ENCODE results near the gene MSI2.

Gene MSI2

DNA sequence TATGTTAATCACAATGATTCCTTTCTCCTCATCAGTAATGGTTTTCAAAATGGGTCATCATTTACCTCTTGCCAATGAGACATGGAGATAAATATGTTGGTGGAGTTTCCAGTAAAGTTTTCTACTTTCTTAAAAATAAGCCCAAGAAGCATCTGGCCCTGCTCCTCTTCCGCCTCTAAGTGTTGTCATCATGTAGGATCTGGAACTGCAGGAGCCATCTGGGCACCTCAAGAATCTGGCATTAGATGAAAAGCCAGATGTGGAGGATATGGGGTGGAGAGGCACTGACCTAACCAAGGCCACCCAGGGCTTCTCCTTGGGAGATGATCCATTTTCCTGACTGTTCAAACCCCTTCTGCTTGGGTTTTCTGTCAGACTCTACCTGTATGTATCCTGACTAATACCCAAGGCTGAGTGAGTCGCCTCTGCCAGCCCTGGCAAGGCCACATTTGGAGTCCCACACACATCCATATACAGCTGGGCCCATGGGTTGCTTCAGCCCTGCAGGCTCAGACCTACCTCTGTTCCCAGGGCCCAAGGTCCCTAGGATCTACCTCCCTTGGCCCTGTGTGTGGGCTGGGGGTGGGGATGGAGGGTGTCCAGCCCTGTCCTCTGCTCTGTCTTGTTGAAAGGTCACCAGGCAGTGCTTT, 464.2 kb downstream of the MSI2 start:
- no peak overlapping the region for H3K18ac ChIP-seq (ENCODE audit: low read length)
- H3K4me2 ChIP-seq (ENCODE audit: low read length): no peak overlapping the region
- no peak overlapping the region for H4K8ac ChIP-seq (ENCODE audit: low read depth, low read length)
- peaks cover 2% of the 10 kb centered on the region for H3K79me2 ChIP-seq (ENCODE audit: control insufficient read depth, insufficient read depth, low read length, poor library complexity)
- no peak overlapping the region for H3K27ac ChIP-seq (ENCODE audit: low read depth, low read length)
- H3K79me1 ChIP-seq (ENCODE audit: low read length): peaks cover 5% of the 10 kb centered on the region
- no peaks in the 10 kb centered on the region for H3K9me3 ChIP-seq (ENCODE audit: insufficient read depth, low read depth, low read length)
- H3K14ac ChIP-seq (ENCODE audit: low read length): no peak overlapping the region
- H2BK12ac ChIP-seq (ENCODE audit: low read length): no peak overlapping the region
- H3K23ac ChIP-seq (ENCODE audit: low read length): no peak overlapping the region
- no peaks in the 10 kb centered on the region for H3K27me3 ChIP-seq (ENCODE audit: insufficient read depth, low read length)
- no peak overlapping the region for H2AK5ac ChIP-seq (ENCODE audit: low read length)
- no peak overlapping the region for H4K91ac ChIP-seq (ENCODE audit: low read depth, low read length)
- no CpG with 5 or more reads among the region's 2 CpGs for WGBS (ENCODE audit: extremely low coverage, insufficient coverage, insufficient read length)
- no peak overlapping the region for H2BK120ac ChIP-seq (ENCODE audit: insufficient read depth, low read length, poor library complexity)
- no peak overlapping the region for H2BK5ac ChIP-seq (ENCODE audit: low read depth, low read length, poor library complexity)
- no peak for DNase-seq
- H3K4me1 ChIP-seq (ENCODE audit: control insufficient read depth in 1 of 2, insufficient read depth in 2 of 2, low read length in 2 of 2): peaks cover 4 to 13% of the 10 kb centered on the region in 2 experiments
- H2AFZ ChIP-seq (ENCODE audit: insufficient read depth, low read length, poor library complexity): no peak overlapping the region
- H3K4ac ChIP-seq (ENCODE audit: low read depth, low read length): no peak overlapping the region
- H3K9ac ChIP-seq (ENCODE audit: low read length): no peak overlapping the region
- H4K12ac ChIP-seq (ENCODE audit: low read depth, low read length): no peak overlapping the region
- H3K36me3 ChIP-seq (ENCODE audit: control insufficient read depth in 1 of 2, insufficient read depth in 2 of 2, low read length in 2 of 2): no peaks in the 10 kb centered on the region
- no peak overlapping the region for H3K4me3 ChIP-seq (ENCODE audit: low read depth, low read length)

DNA sequence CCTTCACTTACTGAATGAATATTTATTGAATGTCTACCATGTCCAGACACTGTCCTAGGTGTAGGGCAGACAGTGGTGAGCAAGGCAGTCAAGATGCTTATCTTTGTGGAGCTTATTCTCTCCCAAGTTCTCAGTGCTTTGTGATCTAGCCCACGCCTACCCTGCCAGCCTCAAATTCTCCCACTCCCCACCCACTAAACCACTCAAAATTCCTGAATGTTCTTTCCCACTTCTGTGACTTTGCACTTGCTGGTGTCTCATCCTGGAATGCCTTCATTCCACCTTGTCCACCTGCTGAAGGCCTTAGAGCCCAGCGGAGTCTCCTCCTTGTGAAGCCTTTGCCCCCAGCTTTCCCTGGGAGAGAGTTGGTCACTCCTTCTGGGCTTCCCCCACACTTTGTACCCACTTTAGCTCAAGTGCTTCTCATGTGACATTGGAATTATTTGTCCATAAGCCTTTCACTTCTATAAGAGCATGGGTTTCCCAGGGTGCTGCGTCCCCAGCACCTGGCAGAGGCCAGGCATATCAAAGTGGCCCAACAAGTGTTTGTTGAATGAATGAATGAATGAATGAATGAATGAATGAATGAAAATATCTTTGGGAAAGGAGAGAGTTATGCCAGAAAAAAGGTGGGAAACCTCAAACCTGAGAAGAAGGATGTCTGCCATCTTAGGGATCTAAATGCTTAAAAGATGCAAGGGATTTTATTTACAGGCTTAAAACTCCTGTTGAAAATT, 465.8 kb downstream of the MSI2 start:
- H2BK12ac ChIP-seq (ENCODE audit: low read length): no peak overlapping the region
- H3K9me3 ChIP-seq (ENCODE audit: insufficient read depth, low read depth, low read length): no peaks in the 10 kb centered on the region
- no peak overlapping the region for H3K4me2 ChIP-seq (ENCODE audit: low read length)
- no peak for DNase-seq
- no peak overlapping the region for H3K23ac ChIP-seq (ENCODE audit: low read length)
- no peak overlapping the region for H2AK5ac ChIP-seq (ENCODE audit: low read length)
- no peak overlapping the region for H3K4ac ChIP-seq (ENCODE audit: low read depth, low read length)
- H3K4me1 ChIP-seq (ENCODE audit: control insufficient read depth in 1 of 2, insufficient read depth in 2 of 2, low read length in 2 of 2): peaks cover 4 to 13% of the 10 kb centered on the region in 2 experiments
- no peak overlapping the region for H3K4me3 ChIP-seq (ENCODE audit: low read depth, low read length)
- H4K8ac ChIP-seq (ENCODE audit: low read depth, low read length): no peak overlapping the region
- H4K91ac ChIP-seq (ENCODE audit: low read depth, low read length): no peak overlapping the region
- H3K79me2 ChIP-seq (ENCODE audit: control insufficient read depth, insufficient read depth, low read length, poor library complexity): peaks cover 2% of the 10 kb centered on the region
- H3K14ac ChIP-seq (ENCODE audit: low read length): no peak overlapping the region
- no peak overlapping the region for H3K18ac ChIP-seq (ENCODE audit: low read length)
- H3K27ac ChIP-seq (ENCODE audit: low read depth, low read length): no peak overlapping the region
- H3K27me3 ChIP-seq (ENCODE audit: insufficient read depth, low read length): no peaks in the 10 kb centered on the region
- H4K12ac ChIP-seq (ENCODE audit: low read depth, low read length): no peak overlapping the region
- no peak overlapping the region for H2AFZ ChIP-seq (ENCODE audit: insufficient read depth, low read length, poor library complexity)
- H3K9ac ChIP-seq (ENCODE audit: low read length): no peak overlapping the region
- H2BK5ac ChIP-seq (ENCODE audit: low read depth, low read length, poor library complexity): no peak overlapping the region
- H3K79me1 ChIP-seq (ENCODE audit: low read length): peaks cover 5% of the 10 kb centered on the region
- H3K36me3 ChIP-seq (ENCODE audit: control insufficient read depth in 1 of 2, insufficient read depth in 2 of 2, low read length in 2 of 2): no peaks in the 10 kb centered on the region
- no peak overlapping the region for H2BK120ac ChIP-seq (ENCODE audit: insufficient read depth, low read length, poor library complexity)
- no CpG with 5 or more reads among the region's 3 CpGs for WGBS (ENCODE audit: extremely low coverage, insufficient coverage, insufficient read length)

DNA sequence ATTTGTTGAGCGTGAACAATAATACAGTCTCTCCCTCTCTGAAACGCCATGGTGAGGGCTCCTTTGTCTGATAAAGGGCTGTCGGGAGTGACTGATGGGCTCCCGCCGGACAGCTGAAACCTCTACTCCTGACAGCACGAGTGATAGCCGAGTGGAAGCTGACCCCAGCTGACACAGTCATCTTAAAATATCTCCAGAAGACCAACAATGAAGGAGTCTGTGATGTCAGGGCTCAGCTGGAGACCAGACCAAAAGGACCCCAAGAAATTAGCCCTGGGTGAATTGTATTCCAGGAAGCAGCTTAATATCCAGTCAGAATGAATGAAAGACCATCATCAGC, 466.4 kb downstream of the MSI2 start:
- Histone ChIP-seq H3K14ac (ENCODE audit: low read length) (no peak overlapping the region), H3K23ac (ENCODE audit: low read length) (no peak overlapping the region), H4K91ac (ENCODE audit: low read depth, low read length) (no peak overlapping the region), H3K4ac (ENCODE audit: low read depth, low read length) (no peak overlapping the region), H4K12ac (ENCODE audit: low read depth, low read length) (no peak overlapping the region), H3K9me3 (ENCODE audit: insufficient read depth, low read depth, low read length) (no peaks in the 10 kb centered on the region), H3K79me2 (ENCODE audit: control insufficient read depth, insufficient read depth, low read length, poor library complexity) (peaks cover 2% of the 10 kb centered on the region), H4K8ac (ENCODE audit: low read depth, low read length) (no peak overlapping the region), H3K27ac (ENCODE audit: low read depth, low read length) (no peak overlapping the region), H2BK5ac (ENCODE audit: low read depth, low read length, poor library complexity) (no peak overlapping the region), H3K4me3 (ENCODE audit: low read depth, low read length) (no peak overlapping the region), H2BK120ac (ENCODE audit: insufficient read depth, low read length, poor library complexity) (no peak overlapping the region), H3K4me2 (ENCODE audit: low read length) (no peak overlapping the region), H2BK12ac (ENCODE audit: low read length) (no peak overlapping the region), H3K18ac (ENCODE audit: low read length) (no peak overlapping the region), H3K79me1 (ENCODE audit: low read length) (peaks cover 5% of the 10 kb centered on the region), H2AK5ac (ENCODE audit: low read length) (no peak overlapping the region), H3K36me3 (ENCODE audit: control insufficient read depth in 1 of 2, insufficient read depth in 2 of 2, low read length in 2 of 2) (no peaks in the 10 kb centered on the region), H3K4me1 (ENCODE audit: control insufficient read depth in 1 of 2, insufficient read depth in 2 of 2, low read length in 2 of 2) (peaks cover 4 to 13% of the 10 kb centered on the region in 2 experiments), H3K27me3 (ENCODE audit: insufficient read depth, low read length) (no peaks in the 10 kb centered on the region), H2AFZ (ENCODE audit: insufficient read depth, low read length, poor library complexity) (no peak overlapping the region), H3K9ac (ENCODE audit: low read length) (no peak overlapping the region)
- no CpG with 5 or more reads among the region's 7 CpGs for WGBS (ENCODE audit: extremely low coverage, insufficient coverage, insufficient read length)
- DNase-seq: no peak

DNA sequence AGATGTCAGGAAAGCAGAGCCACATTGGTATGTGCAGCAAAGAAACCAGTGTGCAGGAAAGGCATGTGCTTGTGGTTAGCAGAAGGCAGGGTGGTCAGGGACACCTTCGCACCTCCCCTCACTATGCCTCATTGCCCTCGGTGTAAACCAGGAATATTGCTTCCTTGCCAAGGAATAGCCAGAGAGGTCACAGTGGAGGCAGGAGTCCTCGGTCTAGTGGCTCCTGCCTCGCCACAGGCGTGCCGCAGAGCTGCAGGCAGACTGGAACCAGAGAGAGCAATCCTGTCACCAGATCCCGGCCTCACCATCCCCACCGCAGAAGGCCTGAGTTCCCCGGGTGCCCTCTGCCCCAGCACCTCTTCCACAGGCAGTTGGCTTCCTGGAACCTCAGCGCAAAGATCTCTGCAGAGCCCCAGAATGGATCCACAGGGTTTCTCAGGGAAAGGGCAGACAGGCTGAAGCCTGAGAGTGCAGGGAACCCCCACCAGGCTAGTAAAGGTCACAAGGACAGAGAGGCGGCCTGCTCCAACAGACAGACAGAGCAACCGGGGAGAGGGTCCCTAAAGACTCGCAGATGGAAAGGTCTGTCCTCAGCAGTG, 467.2 kb downstream of the MSI2 start:
- no peak overlapping the region for H2BK12ac ChIP-seq (ENCODE audit: low read length)
- H3K14ac ChIP-seq (ENCODE audit: low read length): no peak overlapping the region

More for the DNA sequence above, 467.2 kb downstream of the MSI2 start:
- no peak overlapping the region for H2BK5ac ChIP-seq (ENCODE audit: low read depth, low read length, poor library complexity)
- DNase-seq: no peak
- H2AK5ac ChIP-seq (ENCODE audit: low read length): no peak overlapping the region
- H2BK120ac ChIP-seq (ENCODE audit: insufficient read depth, low read length, poor library complexity): no peak overlapping the region
- H3K4me2 ChIP-seq (ENCODE audit: low read length): no peak overlapping the region
- H3K18ac ChIP-seq (ENCODE audit: low read length): no peak overlapping the region
- no peak overlapping the region for H3K4me3 ChIP-seq (ENCODE audit: low read depth, low read length)
- H3K4ac ChIP-seq (ENCODE audit: low read depth, low read length): no peak overlapping the region
- H3K79me1 ChIP-seq (ENCODE audit: low read length): peaks cover 5% of the 10 kb centered on the region
- peaks cover 2% of the 10 kb centered on the region for H3K79me2 ChIP-seq (ENCODE audit: control insufficient read depth, insufficient read depth, low read length, poor library complexity)
- H4K12ac ChIP-seq (ENCODE audit: low read depth, low read length): no peak overlapping the region
- H3K36me3 ChIP-seq (ENCODE audit: control insufficient read depth in 1 of 2, insufficient read depth in 2 of 2, low read length in 2 of 2): no peaks in the 10 kb centered on the region
- no peak overlapping the region for H4K8ac ChIP-seq (ENCODE audit: low read depth, low read length)
- peaks cover 2% of the 10 kb centered on the region for H3K9me3 ChIP-seq (ENCODE audit: insufficient read depth, low read depth, low read length)
- no peak overlapping the region for H3K23ac ChIP-seq (ENCODE audit: low read length)
- H3K9ac ChIP-seq (ENCODE audit: low read length): no peak overlapping the region
- WGBS (ENCODE audit: extremely low coverage, insufficient coverage, insufficient read length): no CpG with 5 or more reads among the region's 13 CpGs
- no peak overlapping the region for H2AFZ ChIP-seq (ENCODE audit: insufficient read depth, low read length, poor library complexity)
- no peaks in the 10 kb centered on the region for H3K27me3 ChIP-seq (ENCODE audit: insufficient read depth, low read length)
- no peak overlapping the region for H3K27ac ChIP-seq (ENCODE audit: low read depth, low read length)
- no peak overlapping the region for H4K91ac ChIP-seq (ENCODE audit: low read depth, low read length)
- peaks cover 4 to 13% of the 10 kb centered on the region in 2 experiments for H3K4me1 ChIP-seq (ENCODE audit: control insufficient read depth in 1 of 2, insufficient read depth in 2 of 2, low read length in 2 of 2)
